Sigmoid colon (tissue), 3 donors: ENCODE results near the gene MYOF.
"Not testable (repeated sequence)": the region's sequence is repeated elsewhere in the genome, so short reads cannot be mapped to it uniquely, and the experiment has no call there.

Source experiments
- POLR2A ChIP-seq, 2 donors: fragments of 450-650 bp; IDR thresholded peaks; one replicate each; pipeline ENCODE4 v1.6.1; 2016; ENCODE audit warnings: antibody characterized with exemption in 2 of 2, mild to moderate bottlenecking in 2 of 2, moderate library complexity in 2 of 2
- TF ChIP-seq, protein P1 (sequence below), 4 experiments: fragments of 450-650 bp in 3 of 4; fragments of 200-600 bp in 1 of 4; IDR thresholded peaks; one replicate each; pipeline ENCODE4 v1.5.1; 2016 to 2019; ENCODE audit warnings: antibody characterized with exemption in 4 of 4, mild to moderate bottlenecking in 3 of 4, moderate library complexity in 2 of 4

DNA sequence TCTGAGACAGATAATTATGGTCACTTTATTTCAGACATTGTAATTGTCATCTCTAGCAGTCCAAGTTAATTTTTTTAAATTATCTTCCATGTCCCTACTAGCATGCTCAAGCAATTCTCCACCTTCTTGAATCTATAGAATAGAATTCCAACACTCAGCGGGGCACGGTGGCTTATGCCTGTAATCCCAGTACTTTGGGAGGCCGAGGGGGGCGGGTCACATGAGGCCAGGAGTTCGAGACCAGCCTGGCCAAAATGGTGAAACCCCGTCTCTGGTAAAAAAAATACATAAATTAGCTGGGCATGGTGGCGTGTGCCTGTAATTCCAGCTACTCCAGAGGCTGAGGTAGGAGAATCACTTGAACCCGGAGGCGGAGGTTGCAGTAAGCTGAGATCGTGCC lies 39.4 kb downstream of the MYOF start:
- TF ChIP-seq, protein P1, sequence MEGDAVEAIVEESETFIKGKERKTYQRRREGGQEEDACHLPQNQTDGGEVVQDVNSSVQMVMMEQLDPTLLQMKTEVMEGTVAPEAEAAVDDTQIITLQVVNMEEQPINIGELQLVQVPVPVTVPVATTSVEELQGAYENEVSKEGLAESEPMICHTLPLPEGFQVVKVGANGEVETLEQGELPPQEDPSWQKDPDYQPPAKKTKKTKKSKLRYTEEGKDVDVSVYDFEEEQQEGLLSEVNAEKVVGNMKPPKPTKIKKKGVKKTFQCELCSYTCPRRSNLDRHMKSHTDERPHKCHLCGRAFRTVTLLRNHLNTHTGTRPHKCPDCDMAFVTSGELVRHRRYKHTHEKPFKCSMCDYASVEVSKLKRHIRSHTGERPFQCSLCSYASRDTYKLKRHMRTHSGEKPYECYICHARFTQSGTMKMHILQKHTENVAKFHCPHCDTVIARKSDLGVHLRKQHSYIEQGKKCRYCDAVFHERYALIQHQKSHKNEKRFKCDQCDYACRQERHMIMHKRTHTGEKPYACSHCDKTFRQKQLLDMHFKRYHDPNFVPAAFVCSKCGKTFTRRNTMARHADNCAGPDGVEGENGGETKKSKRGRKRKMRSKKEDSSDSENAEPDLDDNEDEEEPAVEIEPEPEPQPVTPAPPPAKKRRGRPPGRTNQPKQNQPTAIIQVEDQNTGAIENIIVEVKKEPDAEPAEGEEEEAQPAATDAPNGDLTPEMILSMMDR (IDR thresholded peaks at IDR 0.05) = not testable (repeated sequence)
- TF ChIP-seq POLR2A (IDR thresholded peaks at IDR 0.05) = not testable (repeated sequence)
